ENCODE results near the gene ZRANB3. TPM values are rescaled to one million over a fixed set of nuclear protein-coding genes. Genes with fewer than 3 reads are reported as not detected.

Gene ZRANB3
- total RNA-seq, 1 experiment from 2014 or later = 12.0 TPM

GRCh38 chr2:135245071-135245470, 285.9 kb downstream of the ZRANB3 start (continued):
- TF ChIP-seq CBX3 (IDR thresholded peaks at IDR 0.05; ENCODE audit: low read depth) = peak; percentile 15; the same call in 1 of the 2 replicates
- peak; percentile 61 for TF ChIP-seq SRF (IDR thresholded peaks at IDR 0.05; ENCODE audit: low read depth)
- peak; percentile 29 for TF ChIP-seq TCF7L2 (IDR thresholded peaks at IDR 0.05; ENCODE audit: borderline replicate concordance, extremely low read depth, insufficient read depth, insufficient read length)
- TF ChIP-seq EZH2 (IDR thresholded peaks at IDR 0.05) = no peak
- no peak for TF ChIP-seq REST (IDR thresholded peaks at IDR 0.05; ENCODE audit: low read depth)
- TF ChIP-seq JUND (IDR thresholded peaks at IDR 0.05) = peak; percentile 70
- TF ChIP-seq EGR1 (IDR thresholded peaks at IDR 0.05; ENCODE audit: low read depth) = no peak
- TF ChIP-seq RAD21 (IDR thresholded peaks at IDR 0.05; ENCODE audit: low read depth) = peak; percentile 23; the same call in 1 of the 2 replicates
- peak; percentile 41 for TF ChIP-seq MAX (IDR thresholded peaks at IDR 0.05)
- no peak; the same call in 1 of the 2 replicates for TF ChIP-seq ATF3 (IDR thresholded peaks at IDR 0.05)
- no peak for TF ChIP-seq SIN3A (IDR thresholded peaks at IDR 0.05; ENCODE audit: low read depth)
- no peak for TF ChIP-seq ZNF274 (IDR thresholded peaks at IDR 0.05; ENCODE audit: low read depth, low read length)

GRCh38 chr2:135238651-135239050, 292.4 kb downstream of the ZRANB3 start:
- CTCF ChIA-PET = no interaction called here

More at GRCh38 chr2:135238651-135239050, 292.4 kb downstream of the ZRANB3 start:
- Histone ChIP-seq H3K9me3 (ENCODE audit: control insufficient read depth in 1 of 2, insufficient read depth in 1 of 2, low read depth in 1 of 2, low read length in 2 of 2) (no peaks in the 10 kb centered on the region), H3K36me3 (ENCODE audit: control insufficient read depth in 1 of 2, insufficient read depth in 2 of 2, low read length in 2 of 2) (no peaks in the 10 kb centered on the region), H3K27ac (ENCODE audit: low read depth, low read length) (no peak overlapping the region), H3K27me3 (ENCODE audit: insufficient read depth, low read length) (no peaks in the 10 kb centered on the region), H3K4me3 (replicated peaks in 1 of 2; ENCODE audit: low read depth in 1 of 2, low read length in 2 of 2) (no peak overlapping the region), H3K4me2 (ENCODE audit: low read length) (no peak overlapping the region), H3K9me2 (ENCODE audit: insufficient read depth) (no peaks in the 10 kb centered on the region), H4K20me1 (ENCODE audit: insufficient read depth) (no peaks in the 10 kb centered on the region), H3K9ac (ENCODE audit: low read length) (no peak overlapping the region), H2AFZ (ENCODE audit: low read depth, low read length, poor library complexity, severe bottlenecking) (no peak overlapping the region), H3K79me2 (ENCODE audit: insufficient read depth, low read length) (no peaks in the 10 kb centered on the region), H3K4me1 (ENCODE audit: control insufficient read depth in 1 of 2, insufficient read depth in 2 of 2, low read length in 2 of 2) (no peaks in the 10 kb centered on the region)
- intact Hi-C loops (cut with micrococcal nuclease) = no loop called here
- RAD21 ChIA-PET (ENCODE audit: low non-redundant PET in 1 of 2, low total read pairs in 2 of 2, uncharacterized antibody in 2 of 2, unreplicated experiment in 2 of 2) = no interaction called here
- ATAC-seq (no peak), DNase-seq (ENCODE audit: low read depth, low spot score) (no peak)
- no TSS peak for BruUV-seq (replicated peaks)
- no peak for TF ChIP-seq TCF7L2 (IDR thresholded peaks at IDR 0.05; ENCODE audit: borderline replicate concordance, extremely low read depth, insufficient read depth, insufficient read length)
- no peak for TF ChIP-seq RAD21 (IDR thresholded peaks at IDR 0.05; ENCODE audit: low read depth)
- TF ChIP-seq REST (IDR thresholded peaks at IDR 0.05; ENCODE audit: low read depth) = no peak
- TF ChIP-seq MAX (IDR thresholded peaks at IDR 0.05) = no peak
- POLR2A ChIA-PET = no interaction called here

Data from HCT116 (cell line).